ENCODE data around the gene PTPRK.

Gene PTPRK

DNA sequence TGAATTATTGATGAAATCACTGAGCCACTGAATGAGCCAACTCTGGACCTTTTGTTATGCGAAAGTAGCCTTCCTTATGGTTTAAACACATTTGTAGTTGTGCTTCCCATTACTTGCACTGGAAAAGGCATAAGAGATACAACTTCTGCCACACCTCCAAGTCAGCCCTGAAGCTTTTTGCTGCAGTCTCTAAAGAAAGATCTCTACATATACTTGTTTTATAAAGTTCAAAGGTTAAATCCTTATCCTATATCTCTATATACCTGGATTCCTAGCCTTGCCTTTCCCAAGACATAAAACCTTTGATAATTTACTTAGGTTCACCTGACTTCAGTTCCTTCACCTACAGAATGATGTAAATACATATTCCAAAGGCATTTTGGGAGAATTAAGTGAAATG lies 132.0 kb downstream of the PTPRK start:
- Histone ChIP-seq H3K27me3 (ENCODE audit: control insufficient read depth, insufficient read depth, low read length) (no peaks in the 10 kb centered on the region), H3K36me3 (ENCODE audit: control insufficient read depth, insufficient read depth, low read length) (no peaks in the 10 kb centered on the region), H3K9ac (ENCODE audit: low read length) (no peak overlapping the region), H3K9me3 (ENCODE audit: control insufficient read depth, insufficient read depth, low read depth, low read length) (no peaks in the 10 kb centered on the region), H3K4me1 (ENCODE audit: control insufficient read depth, insufficient read depth, low read length) (no peaks in the 10 kb centered on the region), H3K4me3 (ENCODE audit: low read depth, low read length) (no peak overlapping the region), H3K27ac (ENCODE audit: low read depth, low read length) (no peak overlapping the region)

DNA sequence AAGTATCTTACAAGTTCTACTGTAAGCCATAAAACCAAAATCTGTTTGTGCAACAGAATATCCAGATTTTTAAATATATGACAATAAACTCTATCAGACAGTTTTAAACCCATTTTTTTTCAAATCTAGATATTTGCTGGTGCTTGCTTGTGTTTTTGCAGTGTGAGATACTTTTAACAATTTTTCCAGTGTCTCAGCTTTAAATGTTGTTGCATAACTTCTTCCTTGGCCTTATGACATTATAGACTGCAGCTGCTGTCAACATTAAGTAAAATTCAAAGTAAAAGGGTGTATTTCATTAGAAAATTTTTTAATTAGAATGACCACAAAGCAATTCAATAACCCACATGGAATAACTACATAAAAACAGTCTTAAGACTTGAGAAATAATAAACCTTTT lies 139.5 kb downstream of the PTPRK start:
- peak overlapping the region; percentile 2; the same call in 1 of the 2 replicates for H3K27ac ChIP-seq (ENCODE audit: low read depth, low read length)
- no peaks in the 10 kb centered on the region for H3K27me3 ChIP-seq (ENCODE audit: control insufficient read depth, insufficient read depth, low read length)
- H3K4me1 ChIP-seq (ENCODE audit: control insufficient read depth, insufficient read depth, low read length): no peaks in the 10 kb centered on the region
- peaks cover 8% of the 10 kb centered on the region; the same call in 1 of the 2 replicates for H3K36me3 ChIP-seq (ENCODE audit: control insufficient read depth, insufficient read depth, low read length)
- H3K9me3 ChIP-seq (ENCODE audit: control insufficient read depth, insufficient read depth, low read depth, low read length): peaks cover 24% of the 10 kb centered on the region
- no peak overlapping the region for H3K4me3 ChIP-seq (ENCODE audit: low read depth, low read length)
- no peak overlapping the region for H3K9ac ChIP-seq (ENCODE audit: low read length)

DNA sequence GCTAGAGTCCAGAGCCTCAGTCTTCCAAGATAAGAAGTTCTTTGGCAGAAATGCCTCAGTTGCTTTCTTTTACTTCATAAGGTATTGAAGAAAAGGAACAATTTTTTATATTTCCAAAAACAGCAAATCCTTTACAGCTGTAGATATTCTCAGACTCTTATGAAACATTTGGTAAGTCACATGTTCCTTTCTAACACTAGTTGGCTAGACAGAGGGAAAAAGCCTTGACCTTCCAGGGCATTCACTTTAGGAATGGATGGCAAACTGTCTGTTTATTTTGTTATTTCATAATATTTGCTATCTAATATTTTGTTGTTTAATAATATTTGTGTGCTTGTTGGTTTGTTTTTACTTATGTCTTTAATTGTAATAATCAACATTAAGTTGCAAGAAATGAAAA lies 140.8 kb downstream of the PTPRK start:
- Histone ChIP-seq H3K9ac (ENCODE audit: low read length) (no peak overlapping the region), H3K27ac (ENCODE audit: low read depth, low read length) (no peak overlapping the region), H3K4me3 (ENCODE audit: low read depth, low read length) (no peak overlapping the region), H3K36me3 (ENCODE audit: control insufficient read depth, insufficient read depth, low read length) (peaks cover 13% of the 10 kb centered on the region), H3K9me3 (ENCODE audit: control insufficient read depth, insufficient read depth, low read depth, low read length) (peaks cover 35% of the 10 kb centered on the region), H3K27me3 (ENCODE audit: control insufficient read depth, insufficient read depth, low read length) (no peaks in the 10 kb centered on the region), H3K4me1 (ENCODE audit: control insufficient read depth, insufficient read depth, low read length) (no peaks in the 10 kb centered on the region)

DNA sequence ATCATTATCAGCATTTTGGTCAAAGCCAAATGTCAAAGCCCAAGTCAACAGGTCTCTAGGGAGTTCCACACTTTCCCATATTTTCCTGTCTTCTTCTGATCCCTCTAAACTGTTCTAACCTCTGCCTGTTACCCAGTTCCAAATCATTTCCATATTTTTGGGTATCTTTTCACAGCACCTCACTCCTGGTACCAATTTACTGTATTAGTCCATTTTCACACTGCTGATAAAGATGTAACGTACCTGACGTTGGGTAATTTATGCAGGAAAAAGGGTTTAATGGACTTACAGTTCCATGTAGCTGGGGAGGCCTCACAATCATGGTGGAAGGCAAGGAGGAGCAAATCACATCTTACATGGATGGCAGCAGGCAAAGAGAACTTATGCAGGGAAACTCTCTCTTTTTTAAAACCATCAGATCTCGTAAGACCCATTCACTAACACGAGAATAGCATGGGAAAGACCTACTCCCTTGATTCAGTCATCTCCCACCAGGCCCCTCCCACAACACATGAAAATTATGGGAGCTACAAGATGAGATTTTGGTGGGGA lies 143.4 kb downstream of the PTPRK start:
- Histone ChIP-seq H3K4me3 (ENCODE audit: low read depth, low read length) (no peak overlapping the region), H3K27me3 (ENCODE audit: control insufficient read depth, insufficient read depth, low read length) (no peaks in the 10 kb centered on the region), H3K27ac (ENCODE audit: low read depth, low read length) (no peak overlapping the region), H3K9me3 (ENCODE audit: control insufficient read depth, insufficient read depth, low read depth, low read length) (peaks cover 37% of the 10 kb centered on the region), H3K36me3 (ENCODE audit: control insufficient read depth, insufficient read depth, low read length) (peaks cover 13% of the 10 kb centered on the region), H3K4me1 (ENCODE audit: control insufficient read depth, insufficient read depth, low read length) (no peaks in the 10 kb centered on the region), H3K9ac (ENCODE audit: low read length) (no peak overlapping the region)

DNA sequence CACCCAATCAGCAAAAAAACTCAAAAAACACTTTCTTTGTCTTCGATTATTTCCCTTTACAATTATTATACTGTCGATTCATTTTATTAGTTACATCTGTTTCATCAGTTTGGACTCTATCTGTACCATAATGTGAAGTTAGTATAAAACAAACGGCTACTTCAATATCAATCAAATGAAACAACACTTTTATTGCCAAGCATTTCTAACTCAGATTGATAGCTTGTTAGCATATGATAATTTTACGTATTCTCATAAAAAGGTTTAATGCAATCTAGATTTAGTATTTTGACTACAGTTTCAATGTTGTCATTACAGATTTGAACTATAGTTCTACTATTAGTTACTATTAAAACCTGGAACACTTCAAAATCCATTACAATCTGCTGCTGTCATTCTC lies 149.3 kb downstream of the PTPRK start:
- H3K9ac ChIP-seq (ENCODE audit: low read length): no peak overlapping the region
- H3K36me3 ChIP-seq (ENCODE audit: control insufficient read depth, insufficient read depth, low read length): peaks cover 7% of the 10 kb centered on the region
- H3K4me1 ChIP-seq (ENCODE audit: control insufficient read depth, insufficient read depth, low read length): no peaks in the 10 kb centered on the region
- peaks cover 15% of the 10 kb centered on the region for H3K9me3 ChIP-seq (ENCODE audit: control insufficient read depth, insufficient read depth, low read depth, low read length)
- no peaks in the 10 kb centered on the region for H3K27me3 ChIP-seq (ENCODE audit: control insufficient read depth, insufficient read depth, low read length)
- H3K27ac ChIP-seq (ENCODE audit: low read depth, low read length): no peak overlapping the region
- H3K4me3 ChIP-seq (ENCODE audit: low read depth, low read length): no peak overlapping the region

DNA sequence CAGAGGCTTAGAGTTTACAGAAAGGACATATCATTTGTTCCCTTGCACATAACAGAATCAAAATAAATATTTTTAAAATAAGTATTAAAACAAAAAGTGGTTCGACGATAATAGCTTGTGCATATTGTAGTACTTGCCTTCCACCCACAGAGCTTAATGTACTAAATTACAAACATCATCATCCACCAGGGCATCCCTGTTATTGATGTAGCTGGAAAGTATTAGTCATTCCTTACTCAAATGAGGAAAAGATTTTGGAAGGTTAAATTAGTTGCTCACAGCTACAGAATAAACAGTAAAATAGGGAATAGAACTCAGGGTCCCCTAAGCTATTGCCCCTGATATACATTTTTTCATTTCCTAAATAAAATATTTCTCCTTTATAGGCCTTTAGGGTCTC lies 150.3 kb downstream of the PTPRK start:
- Histone ChIP-seq H3K9ac (ENCODE audit: low read length) (no peak overlapping the region), H3K4me1 (ENCODE audit: control insufficient read depth, insufficient read depth, low read length) (no peaks in the 10 kb centered on the region), H3K27me3 (ENCODE audit: control insufficient read depth, insufficient read depth, low read length) (no peaks in the 10 kb centered on the region), H3K36me3 (ENCODE audit: control insufficient read depth, insufficient read depth, low read length) (peaks cover 1% of the 10 kb centered on the region; the same call in 1 of the 2 replicates), H3K9me3 (ENCODE audit: control insufficient read depth, insufficient read depth, low read depth, low read length) (peaks cover 5% of the 10 kb centered on the region; the same call in 1 of the 2 replicates), H3K27ac (ENCODE audit: low read depth, low read length) (no peak overlapping the region), H3K4me3 (ENCODE audit: low read depth, low read length) (no peak overlapping the region)

DNA sequence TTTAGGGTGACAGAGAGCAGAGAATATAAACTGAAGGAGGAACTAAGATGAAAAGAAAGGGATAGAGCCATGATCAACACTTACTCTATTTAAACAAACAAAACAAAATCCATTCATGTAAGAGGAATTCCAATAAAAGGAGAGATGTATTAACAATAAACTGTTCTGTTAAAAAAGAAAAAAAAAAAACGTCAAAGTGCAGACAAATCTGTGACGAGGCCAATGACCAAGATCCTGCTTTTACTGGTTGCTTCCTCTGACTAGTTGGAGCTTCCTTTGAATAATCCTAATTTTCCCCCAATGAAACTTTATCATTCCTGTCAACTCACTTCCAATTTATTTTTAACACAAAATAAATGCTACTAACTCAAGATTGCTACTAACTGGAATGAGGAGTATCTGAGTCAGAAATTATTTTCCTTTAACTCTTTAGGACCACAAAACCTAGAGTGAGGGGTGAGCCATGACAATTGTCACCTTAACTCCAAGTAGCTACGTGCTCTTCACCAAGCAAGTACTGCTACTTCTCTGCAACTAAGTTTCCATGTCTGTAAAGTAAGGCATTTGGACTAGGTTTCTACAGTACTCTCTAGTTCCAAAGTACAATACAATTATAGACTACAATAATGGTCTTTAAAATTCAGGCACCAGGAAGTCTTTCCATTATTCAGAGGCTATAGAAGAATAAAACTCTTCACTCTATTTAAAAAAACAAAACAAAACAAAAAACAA lies 152.0 kb downstream of the PTPRK start:
- Histone ChIP-seq H3K27ac (ENCODE audit: low read depth, low read length) (no peak overlapping the region), H3K9ac (ENCODE audit: low read length) (no peak overlapping the region), H3K4me1 (ENCODE audit: control insufficient read depth, insufficient read depth, low read length) (no peaks in the 10 kb centered on the region), H3K36me3 (ENCODE audit: control insufficient read depth, insufficient read depth, low read length) (no peaks in the 10 kb centered on the region), H3K27me3 (ENCODE audit: control insufficient read depth, insufficient read depth, low read length) (no peaks in the 10 kb centered on the region), H3K4me3 (ENCODE audit: low read depth, low read length) (no peak overlapping the region), H3K9me3 (ENCODE audit: control insufficient read depth, insufficient read depth, low read depth, low read length) (no peaks in the 10 kb centered on the region)

DNA sequence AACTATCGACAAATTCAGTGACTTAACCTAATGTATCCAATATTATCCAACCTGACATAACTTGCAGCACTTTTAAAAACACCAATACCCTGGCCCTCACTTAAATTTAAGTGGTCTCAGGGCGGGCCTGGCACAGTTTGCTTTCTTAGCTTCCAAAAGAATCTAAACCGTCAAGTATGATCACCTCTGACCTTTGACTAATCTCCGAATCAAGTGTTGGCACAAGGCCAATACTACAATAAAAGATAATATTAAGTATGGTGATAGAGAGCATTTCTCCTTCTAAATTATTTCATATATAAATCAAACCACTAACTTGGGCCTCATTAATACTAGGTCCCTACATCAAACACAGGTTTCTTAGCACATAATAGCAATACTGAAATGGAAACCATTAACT lies 153.0 kb downstream of the PTPRK start:
- H3K27me3 ChIP-seq (ENCODE audit: control insufficient read depth, insufficient read depth, low read length): no peaks in the 10 kb centered on the region
- no peaks in the 10 kb centered on the region for H3K4me1 ChIP-seq (ENCODE audit: control insufficient read depth, insufficient read depth, low read length)
- H3K27ac ChIP-seq (ENCODE audit: low read depth, low read length): no peak overlapping the region
- no peak overlapping the region for H3K4me3 ChIP-seq (ENCODE audit: low read depth, low read length)
- no peak overlapping the region for H3K9ac ChIP-seq (ENCODE audit: low read length)
- H3K36me3 ChIP-seq (ENCODE audit: control insufficient read depth, insufficient read depth, low read length): no peaks in the 10 kb centered on the region
- H3K9me3 ChIP-seq (ENCODE audit: control insufficient read depth, insufficient read depth, low read depth, low read length): no peaks in the 10 kb centered on the region

DNA sequence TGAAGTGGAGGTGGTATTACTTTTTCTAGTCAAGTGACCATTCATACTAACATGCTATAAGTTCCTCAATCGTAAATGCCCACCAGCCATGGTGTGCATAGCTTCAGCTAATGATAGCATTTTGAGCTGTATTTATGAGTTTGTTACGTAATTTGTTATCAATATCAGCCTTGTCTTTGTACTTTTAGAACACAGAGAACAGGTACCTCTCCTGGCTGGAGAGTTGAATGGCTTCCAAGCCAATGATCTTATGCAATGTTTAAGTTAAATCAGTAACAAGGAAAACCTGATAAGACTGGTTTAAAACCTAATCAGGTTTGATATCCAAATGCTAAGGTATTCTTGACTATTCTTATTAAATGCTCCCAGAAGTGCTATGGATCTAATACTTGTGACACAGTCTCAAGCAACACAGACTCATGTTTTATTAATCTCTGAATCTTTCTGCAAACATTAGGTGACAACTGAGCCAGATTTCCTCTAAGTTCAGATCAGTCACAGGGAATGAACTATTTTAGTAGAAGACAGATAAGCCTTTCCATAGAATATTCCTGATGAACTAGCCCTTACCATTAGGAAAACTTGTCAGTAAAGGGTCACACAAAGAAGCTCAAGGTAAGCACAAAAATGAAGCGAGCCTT lies 154.8 kb downstream of the PTPRK start:
- Histone ChIP-seq H3K4me3 (ENCODE audit: low read depth, low read length) (no peak overlapping the region), H3K9me3 (ENCODE audit: control insufficient read depth, insufficient read depth, low read depth, low read length) (no peaks in the 10 kb centered on the region), H3K36me3 (ENCODE audit: control insufficient read depth, insufficient read depth, low read length) (no peaks in the 10 kb centered on the region), H3K27ac (ENCODE audit: low read depth, low read length) (no peak overlapping the region), H3K4me1 (ENCODE audit: control insufficient read depth, insufficient read depth, low read length) (no peaks in the 10 kb centered on the region; the same call in 1 of the 2 replicates), H3K27me3 (ENCODE audit: control insufficient read depth, insufficient read depth, low read length) (no peaks in the 10 kb centered on the region), H3K9ac (ENCODE audit: low read length) (no peak overlapping the region)

DNA sequence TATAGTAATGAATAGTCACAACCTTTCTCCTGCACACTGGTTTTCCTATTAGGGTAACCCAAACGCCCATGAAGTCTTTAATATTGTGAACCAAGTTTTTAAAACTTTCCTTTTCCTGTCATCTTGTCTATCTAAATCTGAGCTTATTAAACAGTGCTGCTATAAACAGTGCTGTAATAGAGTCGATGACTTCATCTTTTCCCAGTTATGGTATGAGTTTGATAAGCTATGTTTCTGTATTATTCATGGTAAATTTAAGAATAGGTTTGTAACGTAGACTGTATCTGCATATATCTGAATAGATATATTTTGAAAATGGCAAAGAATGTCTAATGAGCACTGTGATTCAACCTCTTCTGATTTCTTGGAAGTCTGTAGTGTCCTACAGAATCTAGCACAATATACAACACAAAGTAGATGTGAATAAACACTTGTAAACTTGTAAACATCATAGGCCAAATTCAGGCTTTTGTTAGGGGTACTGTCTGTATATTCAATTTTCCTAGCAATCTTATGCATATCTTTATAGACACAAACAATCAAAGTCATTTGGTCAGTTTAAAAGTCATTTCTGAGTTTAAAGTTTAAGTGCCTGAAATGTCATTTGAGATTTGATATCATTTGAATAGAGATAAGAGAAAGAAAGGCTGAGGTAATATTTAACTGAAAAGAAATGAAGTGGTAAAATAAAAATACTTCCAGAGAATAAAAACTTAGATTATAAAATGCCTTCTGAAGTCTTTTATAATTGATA lies 155.5 kb downstream of the PTPRK start:
- H3K27me3 ChIP-seq (ENCODE audit: control insufficient read depth, insufficient read depth, low read length): no peaks in the 10 kb centered on the region
- H3K36me3 ChIP-seq (ENCODE audit: control insufficient read depth, insufficient read depth, low read length): no peaks in the 10 kb centered on the region
- H3K27ac ChIP-seq (ENCODE audit: low read depth, low read length): no peak overlapping the region
- no peaks in the 10 kb centered on the region for H3K9me3 ChIP-seq (ENCODE audit: control insufficient read depth, insufficient read depth, low read depth, low read length)
- no peak overlapping the region for H3K9ac ChIP-seq (ENCODE audit: low read length)
- H3K4me3 ChIP-seq (ENCODE audit: low read depth, low read length): no peak overlapping the region
- H3K4me1 ChIP-seq (ENCODE audit: control insufficient read depth, insufficient read depth, low read length): no peaks in the 10 kb centered on the region; the same call in 1 of the 2 replicates

Data from HUES6 (cell line).